D721Med (cell line): Measurements from ENCODE around the gene HTD2.
"Not testable (repeated sequence)": the region's sequence is repeated elsewhere in the genome, so short reads cannot be mapped to it uniquely, and the experiment has no call there.

Experiments
- DNase-seq: peaks from one replicate; pipeline ENCODE4 v3.0.0; 2011; ENCODE audit warnings: low spot score; ENCODE audit not compliant: insufficient read length
- FAIRE-seq: peaks from 2 replicates; lab custom pipeline; 2011; peaks lifted over from hg19 to GRCh38; lab: Jason Lieb, UNC
- TF ChIP-seq, protein P1 (sequence below): IDR thresholded peaks from 2 replicates; pipeline ENCODE4 v1.5.1; 2012; ENCODE audit warnings: mild to moderate bottlenecking, control low read depth; ENCODE audit not compliant: insufficient read depth; ENCODE audit errors: missing control alignments

HTD2 gene

DNA sequence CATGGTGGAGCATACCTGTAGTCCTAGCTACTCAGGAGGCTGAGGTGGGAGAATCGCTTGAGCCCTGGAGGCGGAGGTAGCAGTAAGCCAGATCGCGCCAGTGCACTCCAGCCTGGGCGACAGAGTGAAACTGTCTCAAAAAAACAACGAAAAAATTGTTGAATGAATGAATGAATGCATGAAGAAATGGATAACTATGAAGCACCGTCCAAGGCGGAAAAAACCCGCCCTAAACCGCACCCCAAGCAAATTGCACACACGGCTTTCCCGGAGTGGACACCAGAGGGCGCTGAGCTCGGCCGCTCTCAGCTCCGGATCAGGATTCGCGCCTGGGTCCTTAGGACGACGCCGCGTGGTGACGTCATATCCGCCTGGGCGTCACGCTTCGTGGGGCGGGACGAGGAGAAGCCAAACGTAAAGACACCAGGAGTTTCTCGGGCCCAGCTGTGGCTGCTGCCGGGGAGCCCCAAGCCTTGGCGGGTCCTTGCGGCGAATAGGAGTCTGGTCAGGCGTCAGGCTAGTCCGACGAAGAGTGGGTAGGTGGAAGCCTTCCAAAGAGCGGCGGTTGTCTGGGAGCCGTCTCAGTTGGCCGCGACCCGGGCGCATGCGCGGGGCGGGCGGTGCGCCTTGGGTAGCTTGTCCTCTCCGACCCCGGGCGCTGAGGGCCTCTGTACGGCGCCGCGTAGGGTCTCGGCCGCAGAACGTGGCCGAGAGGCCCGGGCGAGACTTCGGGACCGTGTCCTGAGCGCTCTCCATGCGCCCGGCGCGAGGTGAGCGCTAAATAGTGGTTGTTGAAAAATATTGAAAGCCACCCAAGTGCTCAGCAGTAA, at the start of gene HTD2, which contains the start of gene RPP14:
Gene HTD2 (plus strand): TSS at position 639 of the 830 bp plus-strand sequence. CDS start 11,094 bp downstream, outside the sequence.
Gene RPP14 (plus strand): TSS at position 364 of the 830 bp plus-strand sequence. CDS start 4,085 bp downstream, outside the sequence.
- DNase-seq (peak; percentile 81), FAIRE-seq (no peak)
- TF ChIP-seq, protein P1, sequence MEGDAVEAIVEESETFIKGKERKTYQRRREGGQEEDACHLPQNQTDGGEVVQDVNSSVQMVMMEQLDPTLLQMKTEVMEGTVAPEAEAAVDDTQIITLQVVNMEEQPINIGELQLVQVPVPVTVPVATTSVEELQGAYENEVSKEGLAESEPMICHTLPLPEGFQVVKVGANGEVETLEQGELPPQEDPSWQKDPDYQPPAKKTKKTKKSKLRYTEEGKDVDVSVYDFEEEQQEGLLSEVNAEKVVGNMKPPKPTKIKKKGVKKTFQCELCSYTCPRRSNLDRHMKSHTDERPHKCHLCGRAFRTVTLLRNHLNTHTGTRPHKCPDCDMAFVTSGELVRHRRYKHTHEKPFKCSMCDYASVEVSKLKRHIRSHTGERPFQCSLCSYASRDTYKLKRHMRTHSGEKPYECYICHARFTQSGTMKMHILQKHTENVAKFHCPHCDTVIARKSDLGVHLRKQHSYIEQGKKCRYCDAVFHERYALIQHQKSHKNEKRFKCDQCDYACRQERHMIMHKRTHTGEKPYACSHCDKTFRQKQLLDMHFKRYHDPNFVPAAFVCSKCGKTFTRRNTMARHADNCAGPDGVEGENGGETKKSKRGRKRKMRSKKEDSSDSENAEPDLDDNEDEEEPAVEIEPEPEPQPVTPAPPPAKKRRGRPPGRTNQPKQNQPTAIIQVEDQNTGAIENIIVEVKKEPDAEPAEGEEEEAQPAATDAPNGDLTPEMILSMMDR, result peak; percentile 93

DNA sequence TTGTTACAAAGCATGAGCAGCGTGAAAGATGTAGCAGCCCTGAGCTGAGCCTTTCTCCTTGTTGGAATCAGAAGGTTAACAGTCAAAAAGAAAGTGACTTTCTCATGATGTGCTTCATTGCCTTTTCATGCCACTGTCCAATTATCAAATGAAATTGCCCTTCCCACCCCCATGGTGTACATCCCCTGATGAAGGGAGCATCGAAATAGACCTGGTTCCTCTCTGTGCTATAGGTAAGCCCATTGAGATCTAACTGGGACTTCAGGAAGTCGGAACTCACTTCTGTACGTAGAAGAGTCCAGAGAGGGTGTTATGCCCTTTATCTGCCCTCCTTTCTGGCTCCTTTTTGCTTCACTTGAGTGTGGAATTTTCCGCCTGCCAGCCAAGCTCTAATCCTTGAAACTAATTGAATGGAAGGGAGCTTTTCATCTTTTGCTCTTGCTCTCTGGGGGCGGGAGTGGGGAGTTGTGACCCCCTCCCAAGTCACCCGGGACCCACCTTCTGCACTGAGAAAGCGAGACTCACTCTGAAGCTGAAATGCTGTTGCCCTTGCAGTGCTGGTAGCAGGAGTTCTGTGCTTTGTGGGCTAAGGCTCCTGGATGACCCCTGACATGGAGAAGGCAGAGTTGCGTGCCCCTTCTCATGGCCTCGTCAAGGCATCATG, 47.8 kb upstream of the HTD2 start:
- FAIRE-seq (no peak), DNase-seq (no peak)
- TF ChIP-seq, protein P1, result no peak

DNA sequence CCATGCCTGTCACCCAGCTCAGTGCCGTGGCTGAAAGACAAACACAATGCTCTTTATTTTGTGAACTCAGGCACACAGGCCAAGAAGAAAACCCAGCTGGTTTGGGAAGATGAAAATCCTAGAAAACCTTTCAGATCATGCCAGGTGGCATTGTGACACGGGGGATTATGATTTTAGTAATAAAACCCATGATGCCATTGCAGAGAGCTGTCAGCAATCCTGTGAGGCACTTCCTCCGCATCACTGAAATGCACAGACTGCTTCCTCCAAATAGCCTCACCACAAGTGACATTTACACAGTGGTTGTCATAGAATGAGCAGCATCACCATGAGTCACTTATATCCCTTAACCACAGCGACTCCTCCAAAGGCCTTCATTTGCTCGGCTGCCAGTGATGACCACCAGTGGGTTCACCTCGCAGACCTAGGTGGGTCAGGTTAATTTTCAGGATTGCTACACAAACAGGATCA, 46.0 kb upstream of the HTD2 start:
- DNase-seq (no peak), FAIRE-seq (no peak)
- TF ChIP-seq, protein P1, result no peak

DNA sequence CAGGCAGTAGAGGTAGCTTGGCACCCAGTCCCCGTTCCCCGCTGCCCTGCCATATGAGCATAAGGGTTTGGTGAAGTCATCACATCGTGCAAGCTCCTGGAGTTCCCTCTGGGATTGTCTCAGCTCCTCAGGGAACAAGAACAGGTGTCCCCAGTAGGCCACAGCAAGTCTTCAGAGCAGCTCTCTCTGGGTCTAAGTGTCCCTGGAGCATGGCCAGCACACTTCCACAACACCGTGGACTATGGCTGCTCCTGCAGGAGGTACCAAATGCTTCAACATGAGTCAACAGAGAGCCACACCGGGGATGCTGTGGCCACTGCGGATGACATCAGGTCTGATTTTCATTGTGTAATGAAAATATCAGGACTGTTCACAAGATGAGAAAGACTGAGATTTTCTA, 45.6 kb upstream of the HTD2 start:
- DNase-seq (no peak), FAIRE-seq (no peak)
- TF ChIP-seq, protein P1, result no peak

DNA sequence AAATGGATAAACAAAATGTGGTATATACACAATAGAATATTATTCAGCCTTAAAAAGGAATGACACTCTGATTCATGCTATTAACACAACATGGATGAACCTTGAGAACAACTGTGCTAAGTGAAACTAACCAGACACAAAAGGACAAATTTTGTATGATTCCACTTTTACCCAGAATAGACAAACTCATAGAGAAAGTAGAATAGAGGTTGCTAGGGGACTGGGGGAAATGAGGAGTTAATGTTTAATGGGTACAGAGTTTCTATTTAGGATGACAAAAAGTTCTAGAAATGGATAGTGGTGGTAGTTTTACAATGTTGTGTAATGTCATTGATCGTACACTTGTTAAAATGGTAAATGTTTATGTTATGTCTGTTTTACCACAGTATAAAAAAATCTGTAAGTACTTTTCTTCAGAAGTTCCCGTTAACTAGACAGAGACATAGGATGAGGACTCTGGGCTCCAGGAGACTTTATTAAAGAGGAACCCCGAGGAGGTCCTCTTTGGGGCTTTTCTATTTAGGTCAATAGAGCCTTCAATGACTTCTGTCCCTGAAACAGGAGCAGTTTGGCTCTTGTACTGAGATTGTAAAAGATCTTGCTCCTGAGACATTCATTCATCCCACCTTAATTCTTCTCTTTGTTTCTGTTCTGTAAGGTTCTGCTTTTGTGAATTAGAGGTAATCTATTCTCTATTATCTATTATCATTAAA, 44.2 kb upstream of the HTD2 start:
- DNase-seq, result no peak
- FAIRE-seq, result no peak
- TF ChIP-seq, protein P1, result no peak

DNA sequence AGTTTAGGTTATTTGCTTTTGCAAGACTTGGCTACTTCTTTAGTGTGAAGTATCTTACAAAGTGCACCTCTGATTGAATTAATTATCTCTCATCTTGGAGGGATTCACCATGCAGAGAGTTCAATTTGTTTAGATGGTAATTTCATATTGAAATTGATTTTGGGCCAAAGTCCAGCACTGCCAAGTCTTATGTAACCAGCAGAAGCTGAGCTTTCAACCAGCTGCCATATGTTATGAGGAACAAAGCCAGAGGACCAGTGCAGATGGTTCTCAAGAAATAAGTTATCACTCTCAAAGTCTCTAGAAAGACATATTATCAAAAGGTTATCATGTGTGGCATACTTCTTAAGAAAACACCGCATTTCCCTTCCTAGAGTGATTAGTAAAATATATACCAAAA, 39.7 kb upstream of the HTD2 start:
- FAIRE-seq (no peak), DNase-seq (no peak)
- TF ChIP-seq, protein P1, result no peak

DNA sequence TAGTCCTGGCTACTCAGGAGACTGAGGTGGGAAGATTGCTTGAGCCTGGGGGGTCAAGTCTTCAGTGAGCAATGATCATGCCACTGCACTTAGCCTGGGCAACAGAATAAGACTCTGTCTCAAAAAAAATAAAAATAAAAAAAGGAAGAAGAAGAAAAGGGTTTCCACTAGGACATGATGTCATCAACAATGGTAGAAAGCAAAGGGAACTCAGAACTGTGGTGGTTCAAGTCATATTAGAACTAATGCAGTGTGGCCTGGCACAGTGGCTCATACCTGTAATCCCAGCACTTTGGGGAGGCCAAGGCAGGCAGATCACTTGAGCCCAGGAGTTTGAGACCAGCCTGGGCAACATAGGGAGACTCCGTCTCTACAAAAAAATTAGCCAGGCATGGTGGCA, 38.8 kb upstream of the HTD2 start:
- DNase-seq, FAIRE-seq: not testable (repeated sequence)
